Mucosa of descending colon (tissue), 3 donors: ENCODE data around the gene SRRT. TPM values are rescaled to one million over a fixed set of nuclear protein-coding genes. Genes with fewer than 3 reads are reported as not detected.

ENCODE experiments used
- ATAC-seq: fragments of 200-7000 bp; cut with Tn5 transposase; one replicate; pipeline ENCODE4 v1.9.1; 2020; ENCODE audit warnings: mild to moderate bottlenecking, moderate library complexity
- DNase-seq, 3 donors: peaks; one replicate each; pipeline ENCODE4 v3.0.0-alpha.2; 2020
- H3K36me3 ChIP-seq: fragments of 200-600 bp; one replicate; pipeline ENCODE4 v1.8.0; 2021; ENCODE audit warnings: low read depth, mild to moderate bottlenecking
- H3K4me1 ChIP-seq: fragments of 200-600 bp; one replicate; pipeline ENCODE4 v1.8.0; 2021; ENCODE audit warnings: low read depth, mild to moderate bottlenecking
- H3K4me3 ChIP-seq: fragments of 200-600 bp; one replicate; pipeline ENCODE4 v1.8.0; 2021; ENCODE audit warnings: mild to moderate bottlenecking
- H3K9me3 ChIP-seq: fragments of 200-600 bp; one replicate; pipeline ENCODE4 v1.8.0; 2021; ENCODE audit warnings: mild to moderate bottlenecking
- CTCF ChIP-seq: fragments of 200-600 bp; IDR thresholded peaks from one replicate; pipeline ENCODE4 v1.8.0; 2022; ENCODE audit warnings: antibody characterized with exemption, mild to moderate bottlenecking
- intact Hi-C, 2 donors: fragments of 100-400 bp; cut with DNase I in 1 of 2; cut with micrococcal nuclease in 1 of 2; formaldehyde crosslinking; loops; one replicate each; pipeline versions ENCODE4 v1.11.0 to v1.11.1; 2022; cut with DNase I, micrococcal nuclease
- total RNA-seq, 3 donors: library from RNA; stranded (reverse); fragmentation: NEBNext Ultra II Directional in 2 of 3; extraction: Animal tissue kit (Norgen Biotek cat#: 25700) in 2 of 3; gene quantifications; one replicate each; pipeline versions ENCODE4 v1.2.1 to v1.2.4, GENCODE V29; 2021 to 2023
- donor health status: DM: no; HTN: no; CAD: no; lungs with moderate emphysema.
- donor health status: DM: no; HTN: no; CAD: no.
- donor health status: DM: no; HTN: yes; CAD: no.

SRRT gene
- total RNA-seq, 3 donors from 2014 or later: 112 to 129 (median 120) TPM

- Histone ChIP-seq H3K36me3 (peaks cover under 1% of the 10 kb centered on the region), H3K4me3 (no peak overlapping the region), H3K4me1 (peaks cover 6% of the 10 kb centered on the region), H3K9me3 (no peaks in the 10 kb centered on the region)
- ATAC-seq (no peak), DNase-seq (no peak)
- TF ChIP-seq CTCF: no peak
- intact Hi-C loops: loop anchor here in 1 of 2 donors (10.0 kb wide), 1 partner anchor 161 kb away; the partner anchor contains the start of gene POP7
These were observed 9.5 kb upstream of the SRRT start for GRCh38 chr7:100865372-100865911.

DNA sequence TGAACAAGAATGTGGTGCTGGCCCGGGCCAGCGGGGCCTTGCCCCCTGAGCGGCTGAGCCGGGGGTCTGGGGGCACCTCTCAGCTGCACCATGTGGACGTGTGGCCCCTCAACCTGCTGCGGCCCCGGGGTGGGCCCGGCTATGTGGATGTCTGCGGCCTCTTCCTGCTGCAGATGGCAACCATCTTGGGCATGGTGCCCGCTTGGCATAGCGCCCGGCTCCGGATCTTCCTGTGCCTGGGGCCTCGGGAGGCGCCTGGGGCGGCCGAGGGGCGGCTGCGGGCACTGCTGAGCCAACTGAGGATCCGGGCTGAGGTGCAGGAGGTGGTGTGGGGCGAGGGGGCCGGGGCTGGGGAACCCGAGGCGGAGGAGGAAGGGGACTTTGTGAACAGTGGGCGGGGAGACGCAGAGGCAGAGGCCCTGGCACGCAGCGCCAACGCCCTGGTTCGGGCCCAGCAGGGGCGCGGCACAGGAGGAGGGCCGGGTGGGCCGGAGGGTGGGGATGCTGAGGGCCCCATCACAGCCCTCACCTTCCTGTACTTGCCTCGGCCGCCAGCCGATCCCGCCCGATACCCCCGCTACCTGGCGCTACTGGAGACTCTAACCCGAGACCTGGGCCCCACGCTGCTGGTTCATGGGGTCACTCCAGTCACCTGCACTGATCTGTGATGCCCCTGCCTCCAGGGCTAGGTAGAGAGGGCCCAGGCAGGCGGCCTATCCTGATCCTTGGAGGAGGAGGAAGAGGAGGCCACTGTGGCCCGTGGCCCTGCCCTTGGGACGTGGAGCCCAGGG lies 8.8 kb upstream of the SRRT start:
- DNase-seq (peak; percentile 89 to 90 (median 90)), ATAC-seq (peak; percentile 88)
- intact Hi-C loops: loop anchor here in 1 of 2 donors (10.0 kb wide), 1 partner anchor 161 kb away; the partner anchor contains the start of gene POP7
- peaks cover 6% of the 10 kb centered on the region for H3K4me1 ChIP-seq
- H3K36me3 ChIP-seq: no peaks in the 10 kb centered on the region
- H3K9me3 ChIP-seq: no peaks in the 10 kb centered on the region
- TF ChIP-seq CTCF: no peak
- no peak overlapping the region for H3K4me3 ChIP-seq

DNA sequence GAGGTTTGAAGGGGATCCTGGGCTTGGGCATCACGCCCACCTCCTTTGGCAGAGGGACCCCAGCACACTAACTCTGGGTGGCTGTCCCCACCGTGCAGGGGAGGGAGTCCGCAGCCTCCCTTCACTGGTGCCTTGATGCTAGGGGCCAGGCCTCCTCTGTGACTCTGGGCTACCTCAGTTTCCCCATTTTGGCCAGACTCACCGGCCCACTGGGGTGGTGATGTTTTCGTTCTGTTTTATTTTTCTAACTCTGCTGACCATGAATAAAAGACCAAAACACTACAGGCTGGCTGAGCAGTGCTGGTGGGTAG lies 8.2 kb upstream of the SRRT start:
- Histone ChIP-seq H3K4me1 (peaks cover 6% of the 10 kb centered on the region), H3K9me3 (no peaks in the 10 kb centered on the region), H3K4me3 (no peak overlapping the region), H3K36me3 (no peaks in the 10 kb centered on the region)
- intact Hi-C loops: loop anchor here in 1 of 2 donors (10.0 kb wide), 1 partner anchor 162 kb away; the partner anchor contains the start of gene POP7
- DNase-seq (no peak), ATAC-seq (no peak)
- TF ChIP-seq CTCF: no peak

DNA sequence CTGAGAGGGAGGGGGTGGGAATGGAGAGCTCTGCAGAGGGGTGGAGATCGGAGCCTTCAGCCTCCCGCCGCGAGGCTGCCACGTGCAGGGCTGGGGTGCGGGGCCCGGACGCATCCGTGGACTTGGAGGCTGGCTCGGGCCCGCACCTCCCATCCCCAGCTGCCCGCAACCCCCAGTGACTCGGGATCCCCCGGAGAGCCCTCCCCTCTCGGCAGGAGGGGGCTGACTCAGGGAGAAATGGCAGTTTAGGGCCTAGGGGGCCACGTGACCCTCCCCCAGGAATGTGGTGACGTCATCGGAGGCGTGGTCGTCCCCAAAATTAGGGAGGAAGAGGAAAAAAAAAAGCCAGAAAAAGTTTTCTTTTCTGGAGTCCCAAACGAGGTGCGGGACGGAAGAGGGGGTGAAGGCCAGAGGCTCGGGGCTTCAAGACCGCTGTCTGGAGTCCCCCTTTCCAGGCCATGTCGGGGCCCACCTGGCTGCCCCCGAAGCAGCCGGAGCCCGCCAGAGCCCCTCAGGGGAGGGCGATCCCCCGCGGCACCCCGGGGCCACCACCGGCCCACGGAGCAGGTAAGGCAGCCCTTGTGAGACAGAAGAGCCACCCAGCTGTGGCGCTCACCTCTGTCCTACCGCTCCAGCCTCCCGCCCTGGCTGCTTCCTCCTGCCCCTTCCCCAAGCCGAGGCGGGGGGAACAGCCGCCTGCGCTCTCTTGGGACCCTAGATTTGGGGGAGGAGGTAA lies 7.7 kb upstream of the SRRT start, which contains the start of gene TRIP6:
Gene TRIP6 (plus strand): TSS at position 348 of the 736 bp plus-strand sequence. CDS start 111 bp downstream, at position 459.
- TF ChIP-seq CTCF: no peak
- peak; percentile 60 for ATAC-seq
- intact Hi-C loops: loop anchor here in 1 of 2 donors (10.0 kb wide), 1 partner anchor 162 kb away; the partner anchor contains the start of gene POP7

DNA sequence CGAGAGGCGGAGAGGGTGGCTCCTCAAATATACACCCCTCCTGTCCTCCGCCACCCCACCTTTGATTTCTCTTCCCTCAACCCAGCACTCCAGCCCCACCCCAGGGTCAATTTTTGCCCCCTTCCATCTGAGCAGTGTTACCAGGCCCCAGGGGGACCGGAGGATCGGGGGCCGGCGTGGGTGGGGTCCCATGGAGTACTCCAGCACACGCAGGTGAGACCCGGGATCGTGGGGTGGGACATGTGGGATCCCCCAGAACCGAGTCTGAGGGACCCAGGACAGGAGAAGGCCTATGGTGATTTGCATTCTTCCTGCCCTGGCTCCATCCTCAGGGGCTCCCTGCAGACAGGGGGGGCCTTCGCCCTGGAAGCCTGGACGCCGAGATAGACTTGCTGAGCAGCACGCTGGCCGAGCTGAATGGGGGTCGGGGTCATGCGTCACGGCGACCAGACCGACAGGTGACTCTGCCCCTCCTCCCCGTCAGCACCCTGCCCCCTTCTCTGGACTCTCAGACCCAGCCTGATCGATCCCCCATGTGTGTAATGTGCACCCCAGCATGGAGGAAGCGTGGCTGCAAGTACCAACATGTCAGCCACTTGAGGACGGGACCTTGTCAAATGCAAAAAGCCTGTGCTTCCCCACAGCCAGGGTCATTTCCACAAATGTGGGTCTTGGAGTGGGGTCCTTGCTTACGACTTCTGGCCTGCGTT lies 7.0 kb upstream of the SRRT start:
- TF ChIP-seq CTCF: no peak
- peak in 2 of 3 donors; percentile 50 to 52 for DNase-seq
- H3K4me3 ChIP-seq: peak overlapping the region; percentile 29
- H3K36me3 ChIP-seq: no peaks in the 10 kb centered on the region
- peaks cover 6% of the 10 kb centered on the region for H3K4me1 ChIP-seq
- peak; percentile 3 for ATAC-seq
- intact Hi-C loops: loop anchor here in 1 of 2 donors (10.0 kb wide), 1 partner anchor 163 kb away; the partner anchor contains the start of gene POP7
- H3K9me3 ChIP-seq: no peaks in the 10 kb centered on the region

More for the DNA sequence above, 7.7 kb upstream of the SRRT start, which contains the start of gene TRIP6:
- no peaks in the 10 kb centered on the region for H3K36me3 ChIP-seq
- H3K4me1 ChIP-seq: peaks cover 6% of the 10 kb centered on the region
- H3K9me3 ChIP-seq: no peaks in the 10 kb centered on the region
- H3K4me3 ChIP-seq: peak within 1 kb of the TSS; percentile 29
- peak; percentile 86 to 90 (median 87) for DNase-seq
